OCI-LY3 (cell line): ENCODE measurements around the gene PLXDC2.

Experiments used
- H2AFZ ChIP-seq: fragments of 200-600, 300-600 bp; shearing (Covaris generic); 2 replicates; pipeline ENCODE4 v1.6.0; 2014; ENCODE audit warnings: antibody characterized with exemption, low read depth, low read length
- H3K27ac ChIP-seq: fragments of 200-600, 300-600 bp; sonication (generic); 2 replicates; pipeline ENCODE4 v1.5.1; 2014; ENCODE audit warnings: mild to moderate bottlenecking, low read length, moderate library complexity, mixed read lengths
- H3K27me3 ChIP-seq: fragments of 200-600, 300-600 bp; sonication (generic); 2 replicates; pipeline ENCODE4 v1.6.1; 2014; ENCODE audit warnings: low read depth, low read length, mixed read lengths
- H3K36me3 ChIP-seq: fragments of 200-600, 300-600 bp; sonication (generic); replicated peaks from 2 replicates; pipeline ENCODE3; 2014; ENCODE audit warnings: low read depth, low read length, mixed read lengths
- H3K4me1 ChIP-seq: fragments of 300-600, 200-600 bp; sonication (generic); 2 replicates; pipeline ENCODE4 v1.6.1; 2014; ENCODE audit warnings: low read length, mixed read lengths
- H3K4me2 ChIP-seq: fragments of 200-600, 300-600 bp; sonication (generic); 2 replicates; pipeline ENCODE4 v1.6.1; 2014; ENCODE audit warnings: low read length, mixed read lengths
- H3K4me3 ChIP-seq: fragments of 300-600, 200-600 bp; sonication (generic); 2 replicates; pipeline ENCODE4 v1.5.1; 2014; ENCODE audit warnings: antibody characterized with exemption, mild to moderate bottlenecking, low read length, moderate library complexity
- H3K79me2 ChIP-seq: fragments of 300-600, 200-600 bp; shearing (Covaris generic); 2 replicates; pipeline ENCODE4 v1.6.1; 2014; ENCODE audit warnings: mild to moderate bottlenecking, low read length, mixed read lengths
- H3K9ac ChIP-seq: fragments of 300-600, 200-600 bp; shearing (Covaris generic); 2 replicates; pipeline ENCODE4 v1.6.0; 2014; ENCODE audit warnings: mild to moderate bottlenecking, low read length, moderate library complexity
- H3K9me3 ChIP-seq: fragments of 200-600, 300-600 bp; shearing (Covaris generic); 2 replicates; pipeline ENCODE4 v1.6.1; 2014; ENCODE audit warnings: low read length, mixed read lengths; ENCODE audit not compliant: insufficient read depth
- H4K20me1 ChIP-seq: fragments of 200-600, 300-600 bp; sonication (generic); 2 replicates; pipeline ENCODE4 v1.6.1; 2016; ENCODE audit warnings: low read length, mixed read lengths; ENCODE audit not compliant: insufficient read depth
- EZH2phosphoT487 ChIP-seq: fragments of 200-600 bp; shearing (Covaris generic); IDR thresholded peaks from 2 replicates; pipeline ENCODE4 v1.6.1; 2018; ENCODE audit warnings: antibody characterized with exemption, mixed run types, low read depth
- TF ChIP-seq, protein P1 (sequence below): fragments of 200-600, 300-600 bp; sonication (generic); IDR thresholded peaks from 2 replicates; pipeline ENCODE4 v1.5.1; 2014; ENCODE audit warnings: antibody characterized with exemption, low read length, low read depth

The PLXDC2 gene

DNA sequence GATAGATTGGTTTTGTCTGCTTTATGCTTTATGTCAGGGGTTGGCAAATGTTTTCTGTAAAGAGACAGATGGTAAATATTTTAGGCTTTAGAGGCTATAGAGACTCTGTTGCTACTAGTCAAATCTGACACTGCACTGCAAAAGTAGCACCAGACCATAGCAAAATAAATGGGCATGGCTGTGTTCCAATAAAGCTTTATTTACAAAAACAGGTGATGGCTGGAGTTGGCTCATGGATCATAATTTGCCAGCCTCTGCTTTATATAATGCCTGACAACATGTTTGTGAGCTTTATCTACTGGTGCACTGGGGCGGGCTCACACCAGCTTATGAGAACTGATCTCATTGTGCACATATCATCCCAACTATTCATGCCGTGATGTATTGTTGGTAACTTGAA, 120.1 kb downstream of the PLXDC2 start:
- no peak overlapping the region for H2AFZ ChIP-seq
- TF ChIP-seq EZH2phosphoT487, result no peak
- TF ChIP-seq, protein P1, sequence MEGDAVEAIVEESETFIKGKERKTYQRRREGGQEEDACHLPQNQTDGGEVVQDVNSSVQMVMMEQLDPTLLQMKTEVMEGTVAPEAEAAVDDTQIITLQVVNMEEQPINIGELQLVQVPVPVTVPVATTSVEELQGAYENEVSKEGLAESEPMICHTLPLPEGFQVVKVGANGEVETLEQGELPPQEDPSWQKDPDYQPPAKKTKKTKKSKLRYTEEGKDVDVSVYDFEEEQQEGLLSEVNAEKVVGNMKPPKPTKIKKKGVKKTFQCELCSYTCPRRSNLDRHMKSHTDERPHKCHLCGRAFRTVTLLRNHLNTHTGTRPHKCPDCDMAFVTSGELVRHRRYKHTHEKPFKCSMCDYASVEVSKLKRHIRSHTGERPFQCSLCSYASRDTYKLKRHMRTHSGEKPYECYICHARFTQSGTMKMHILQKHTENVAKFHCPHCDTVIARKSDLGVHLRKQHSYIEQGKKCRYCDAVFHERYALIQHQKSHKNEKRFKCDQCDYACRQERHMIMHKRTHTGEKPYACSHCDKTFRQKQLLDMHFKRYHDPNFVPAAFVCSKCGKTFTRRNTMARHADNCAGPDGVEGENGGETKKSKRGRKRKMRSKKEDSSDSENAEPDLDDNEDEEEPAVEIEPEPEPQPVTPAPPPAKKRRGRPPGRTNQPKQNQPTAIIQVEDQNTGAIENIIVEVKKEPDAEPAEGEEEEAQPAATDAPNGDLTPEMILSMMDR, result no peak
- H4K20me1 ChIP-seq, result no peaks in the 10 kb centered on the region
- H3K36me3 ChIP-seq, result no peaks in the 10 kb centered on the region
- no peaks in the 10 kb centered on the region for H3K4me1 ChIP-seq
- no peaks in the 10 kb centered on the region for H3K27me3 ChIP-seq
- H3K4me2 ChIP-seq, result no peak overlapping the region
- H3K27ac ChIP-seq, result no peak overlapping the region
- no peaks in the 10 kb centered on the region for H3K9me3 ChIP-seq
- no peak overlapping the region for H3K4me3 ChIP-seq
- no peak overlapping the region for H3K9ac ChIP-seq
- no peaks in the 10 kb centered on the region for H3K79me2 ChIP-seq

GRCh38 chr10:19937989-19938388, 121.8 kb downstream of the PLXDC2 start:
- Histone ChIP-seq H3K4me3 (no peak overlapping the region), H4K20me1 (no peaks in the 10 kb centered on the region), H3K9ac (no peak overlapping the region), H3K27me3 (no peaks in the 10 kb centered on the region), H3K4me1 (no peaks in the 10 kb centered on the region), H3K36me3 (no peaks in the 10 kb centered on the region), H3K4me2 (no peak overlapping the region), H2AFZ (no peak overlapping the region), H3K9me3 (no peaks in the 10 kb centered on the region), H3K27ac (no peak overlapping the region), H3K79me2 (no peaks in the 10 kb centered on the region)
- TF ChIP-seq, protein P1, result no peak
- TF ChIP-seq EZH2phosphoT487, result no peak

- TF ChIP-seq, protein P1, result no peak
- no peak for TF ChIP-seq EZH2phosphoT487
Observed at GRCh38 chr10:19941206-19941880, 125.1 kb downstream of the PLXDC2 start.

DNA sequence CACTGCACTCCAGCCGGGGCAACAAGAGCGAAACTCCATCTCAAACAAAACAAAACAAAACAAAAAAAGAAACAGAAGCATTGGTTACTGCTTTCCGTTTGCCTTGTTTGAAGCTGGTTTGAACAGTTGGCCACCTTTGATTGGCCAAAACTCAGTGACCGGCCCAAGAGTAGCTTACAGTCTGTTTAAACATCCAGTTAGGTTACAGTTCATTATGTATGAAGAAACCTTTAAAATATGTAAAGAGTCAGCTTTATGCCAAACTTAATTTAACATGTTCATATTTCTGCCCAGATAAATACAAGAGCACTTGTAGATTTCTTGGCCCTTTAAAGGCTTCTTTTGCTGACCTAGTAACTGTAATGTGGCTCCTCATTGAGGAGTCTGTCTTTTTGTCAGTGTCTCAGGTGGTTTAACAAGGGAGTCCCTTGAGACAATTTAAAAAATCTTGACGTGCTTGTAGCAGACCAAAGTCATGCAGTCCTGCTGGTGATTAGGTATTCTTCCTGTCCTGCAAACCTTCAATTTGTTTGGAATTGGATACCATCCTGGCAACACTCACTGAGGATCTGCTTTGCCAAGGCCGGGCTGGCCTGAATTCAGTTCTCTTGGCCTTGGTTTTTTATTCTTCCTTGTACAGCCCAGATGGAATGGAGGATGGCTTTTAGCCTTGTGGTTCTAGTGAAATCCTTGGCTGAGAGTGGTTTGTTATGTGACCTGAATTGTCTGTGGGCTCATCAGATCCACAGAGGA, 128.9 kb downstream of the PLXDC2 start:
- no peaks in the 10 kb centered on the region for H3K27me3 ChIP-seq
- H2AFZ ChIP-seq, result no peak overlapping the region
- H3K79me2 ChIP-seq, result no peaks in the 10 kb centered on the region
- H3K9me3 ChIP-seq, result no peaks in the 10 kb centered on the region
- H3K36me3 ChIP-seq, result no peaks in the 10 kb centered on the region
- no peak overlapping the region for H3K27ac ChIP-seq
- no peak overlapping the region for H3K4me3 ChIP-seq
- no peaks in the 10 kb centered on the region for H4K20me1 ChIP-seq
- TF ChIP-seq, protein P1, result no peak
- TF ChIP-seq EZH2phosphoT487, result no peak
- H3K4me1 ChIP-seq, result no peaks in the 10 kb centered on the region; the same call in 1 of the 2 replicates
- no peak overlapping the region for H3K4me2 ChIP-seq
- H3K9ac ChIP-seq, result no peak overlapping the region

More at GRCh38 chr10:19941206-19941880, 125.1 kb downstream of the PLXDC2 start:
- H3K27ac ChIP-seq, result no peak overlapping the region
- no peaks in the 10 kb centered on the region for H3K79me2 ChIP-seq
- H4K20me1 ChIP-seq, result no peaks in the 10 kb centered on the region
- H3K36me3 ChIP-seq, result no peaks in the 10 kb centered on the region
- H3K4me2 ChIP-seq, result no peak overlapping the region
- H3K9ac ChIP-seq, result no peak overlapping the region
- no peaks in the 10 kb centered on the region for H3K27me3 ChIP-seq
- no peaks in the 10 kb centered on the region for H3K9me3 ChIP-seq
- no peak overlapping the region for H3K4me3 ChIP-seq
- no peaks in the 10 kb centered on the region for H3K4me1 ChIP-seq
- H2AFZ ChIP-seq, result no peak overlapping the region
